ENCODE results near the gene GCLC. TPM values are rescaled to one million over a fixed set of nuclear protein-coding genes. Genes with fewer than 3 reads are reported as not detected.

The GCLC gene
- total RNA-seq, 1 donor from 2014 or later = 16.8 TPM

GRCh38 chr6:53474010-53474409 lies 70.9 kb downstream of the GCLC start:
- no peak for TF ChIP-seq CTCF (IDR thresholded peaks at IDR 0.05; ENCODE audit: insufficient read depth, low read length, poor library complexity, severe bottlenecking)
- no peak overlapping the region for H3K4me3 ChIP-seq (ENCODE audit: low read depth, low read length)
- no peaks in the 10 kb centered on the region for H3K36me3 ChIP-seq (ENCODE audit: control insufficient read depth, insufficient read depth, low read length)
- DNase-seq (ENCODE audit: low read depth) = no peak
- H3K27me3 ChIP-seq (ENCODE audit: control insufficient read depth, insufficient read depth, low read length) = no peaks in the 10 kb centered on the region

GRCh38 chr6:53469163-53469562 lies 75.7 kb downstream of the GCLC start:
- H3K36me3 ChIP-seq (ENCODE audit: control insufficient read depth, insufficient read depth, low read length) = no peaks in the 10 kb centered on the region
- H3K27me3 ChIP-seq (ENCODE audit: control insufficient read depth, insufficient read depth, low read length) = no peaks in the 10 kb centered on the region
- TF ChIP-seq CTCF (IDR thresholded peaks at IDR 0.05; ENCODE audit: insufficient read depth, low read length, poor library complexity, severe bottlenecking) = no peak
- DNase-seq (ENCODE audit: low read depth) = no peak
- H3K4me3 ChIP-seq (ENCODE audit: low read depth, low read length) = no peak overlapping the region

- Histone ChIP-seq H3K36me3 (ENCODE audit: control insufficient read depth, insufficient read depth, low read length) (no peaks in the 10 kb centered on the region), H3K27me3 (ENCODE audit: control insufficient read depth, insufficient read depth, low read length) (no peaks in the 10 kb centered on the region), H3K4me3 (ENCODE audit: low read depth, low read length) (no peak overlapping the region)
- no peak for DNase-seq (ENCODE audit: low read depth)
- TF ChIP-seq CTCF (IDR thresholded peaks at IDR 0.05; ENCODE audit: insufficient read depth, low read length, poor library complexity, severe bottlenecking) = no peak
Observed at GRCh38 chr6:53466257-53466656, 78.6 kb downstream of the GCLC start.

- no peak for DNase-seq (ENCODE audit: low read depth)
- Histone ChIP-seq H3K27me3 (ENCODE audit: control insufficient read depth, insufficient read depth, low read length) (no peaks in the 10 kb centered on the region), H3K4me3 (ENCODE audit: low read depth, low read length) (no peak overlapping the region), H3K36me3 (ENCODE audit: control insufficient read depth, insufficient read depth, low read length) (no peaks in the 10 kb centered on the region)
- no peak for TF ChIP-seq CTCF (IDR thresholded peaks at IDR 0.05; ENCODE audit: insufficient read depth, low read length, poor library complexity, severe bottlenecking)
Observed at GRCh38 chr6:53465732-53466131, 79.2 kb downstream of the GCLC start.

GRCh38 chr6:53464927-53465460 lies 79.9 kb downstream of the GCLC start:
- no peak for TF ChIP-seq CTCF (IDR thresholded peaks at IDR 0.05; ENCODE audit: insufficient read depth, low read length, poor library complexity, severe bottlenecking)
- H3K27me3 ChIP-seq (ENCODE audit: control insufficient read depth, insufficient read depth, low read length) = no peaks in the 10 kb centered on the region
- DNase-seq (ENCODE audit: low read depth) = no peak
- no peaks in the 10 kb centered on the region for H3K36me3 ChIP-seq (ENCODE audit: control insufficient read depth, insufficient read depth, low read length)
- H3K4me3 ChIP-seq (ENCODE audit: low read depth, low read length) = no peak overlapping the region

GRCh38 chr6:53464483-53464882 lies 80.4 kb downstream of the GCLC start:
- no peak for TF ChIP-seq CTCF (IDR thresholded peaks at IDR 0.05; ENCODE audit: insufficient read depth, low read length, poor library complexity, severe bottlenecking)
- no peak overlapping the region for H3K4me3 ChIP-seq (ENCODE audit: low read depth, low read length)
- no peaks in the 10 kb centered on the region for H3K27me3 ChIP-seq (ENCODE audit: control insufficient read depth, insufficient read depth, low read length)

More at GRCh38 chr6:53464483-53464882, 80.4 kb downstream of the GCLC start:
- no peaks in the 10 kb centered on the region for H3K36me3 ChIP-seq (ENCODE audit: control insufficient read depth, insufficient read depth, low read length)
- DNase-seq (ENCODE audit: low read depth) = no peak
